HPDE6-E6E7 (cell line): ENCODE measurements around the gene NEB.
"Not testable (repeated sequence)": the region's sequence is repeated elsewhere in the genome, so short reads cannot be mapped to it uniquely, and the experiment has no call there.

Experiments
- DNase-seq: peaks from one replicate; pipeline ENCODE4 v3.0.0; 2011; ENCODE audit warnings: missing footprints; ENCODE audit errors: extremely low spot score

The NEB gene

GRCh38 chr2:151651274-151651673 is 83.0 kb downstream of the NEB start:
- DNase-seq = no peak

DNA sequence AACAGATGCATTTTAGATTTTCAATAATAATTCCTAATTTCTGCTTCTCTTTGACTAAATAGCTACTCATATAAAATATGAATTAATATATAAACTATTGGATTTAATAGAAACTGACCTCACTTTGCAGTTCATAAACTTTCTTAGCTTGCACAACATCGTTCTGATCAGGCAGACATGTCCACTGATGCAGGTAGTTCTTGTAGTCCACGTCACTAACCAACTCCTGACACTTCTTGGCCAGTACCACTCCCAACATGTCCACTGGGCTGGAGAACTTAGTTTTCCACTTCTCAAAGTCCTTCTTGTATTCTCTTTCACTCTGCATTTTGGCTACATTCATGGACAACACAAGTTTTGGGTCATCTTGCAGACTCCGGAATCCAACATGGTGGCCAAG is 83.8 kb downstream of the NEB start:
- no peak for DNase-seq

DNA sequence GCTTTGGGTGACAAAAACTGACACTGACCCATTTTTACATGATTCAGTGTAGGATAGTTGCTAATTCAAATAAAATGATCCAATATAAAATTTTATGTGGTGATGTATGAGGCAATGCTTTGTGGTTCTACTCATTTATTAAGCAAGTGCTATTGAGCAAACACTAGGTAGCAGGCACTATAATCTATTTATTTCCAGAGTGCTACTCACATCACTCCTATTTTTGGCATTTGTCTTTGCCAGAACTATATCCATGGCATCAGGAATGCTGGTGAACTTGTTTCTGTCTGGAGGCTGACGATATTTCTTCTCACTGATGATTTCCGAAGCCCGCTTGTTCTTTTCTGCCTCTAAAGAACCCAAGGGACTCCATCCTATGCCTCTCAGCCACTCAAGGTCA is 84.3 kb downstream of the NEB start:
- DNase-seq = no peak

DNA sequence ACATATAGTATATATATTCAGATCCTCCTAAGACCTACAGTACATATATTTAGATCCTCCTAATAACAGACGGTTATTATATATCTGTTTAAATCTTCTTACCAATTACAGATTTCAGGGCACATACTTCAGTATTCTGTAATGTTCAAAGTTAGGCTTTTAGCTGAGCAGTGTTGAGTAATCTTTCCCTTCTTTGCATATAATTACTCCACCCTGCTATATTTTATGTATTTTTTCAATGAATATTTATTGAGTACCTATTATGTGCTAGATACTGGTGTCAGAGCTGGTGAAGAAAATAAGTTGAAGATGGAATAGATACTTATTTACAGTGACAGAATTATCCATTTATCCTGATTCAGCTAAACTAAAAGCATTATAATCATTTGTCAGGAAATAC is 84.9 kb downstream of the NEB start:
- no peak for DNase-seq

GRCh38 chr2:151646512-151646911 is 87.8 kb downstream of the NEB start:
- not testable (repeated sequence) for DNase-seq

- no peak for DNase-seq
Observed at GRCh38 chr2:151644580-151644979, 89.7 kb downstream of the NEB start.

DNA sequence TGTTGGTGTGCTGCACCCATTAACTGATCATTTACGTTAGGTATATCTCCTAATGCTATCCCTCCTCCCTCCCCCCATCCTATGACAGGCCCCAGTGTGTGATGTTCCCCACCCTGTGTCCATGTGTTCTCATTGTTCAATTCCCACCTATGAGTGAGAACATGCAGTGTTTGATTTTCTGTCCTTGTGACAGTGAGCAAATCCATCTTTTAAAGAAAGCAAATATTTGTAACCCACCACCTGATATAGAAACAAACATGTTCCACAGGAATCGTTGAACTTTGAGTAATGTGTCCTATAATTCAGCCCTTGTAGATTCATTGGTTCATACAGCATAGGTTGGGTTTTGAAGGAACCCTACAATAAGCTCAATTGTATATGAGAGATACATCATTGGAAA is 92.4 kb downstream of the NEB start:
- DNase-seq = not testable (repeated sequence)

DNA sequence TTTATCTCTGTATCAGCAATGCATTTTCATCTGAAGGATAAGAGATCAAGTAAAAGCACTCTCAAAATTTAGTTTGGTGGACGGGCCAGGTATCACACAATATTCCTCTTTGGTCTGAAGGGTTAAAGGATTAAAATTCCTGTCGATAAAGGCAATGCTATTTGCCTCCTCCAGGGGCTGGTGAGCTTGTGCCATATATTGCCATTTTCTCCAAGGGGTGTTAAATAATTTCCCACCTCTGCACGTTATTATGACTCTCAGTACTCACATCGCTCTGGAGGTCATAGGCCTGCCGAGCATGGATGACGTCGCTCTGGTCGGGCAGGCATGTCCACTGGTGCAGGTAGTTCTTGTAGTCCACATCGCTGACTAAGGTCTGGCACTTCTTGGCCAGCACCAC is 94.2 kb downstream of the NEB start:
- no peak for DNase-seq

- no peak for DNase-seq
Observed at GRCh38 chr2:151638990-151639389, 95.3 kb downstream of the NEB start.

DNA sequence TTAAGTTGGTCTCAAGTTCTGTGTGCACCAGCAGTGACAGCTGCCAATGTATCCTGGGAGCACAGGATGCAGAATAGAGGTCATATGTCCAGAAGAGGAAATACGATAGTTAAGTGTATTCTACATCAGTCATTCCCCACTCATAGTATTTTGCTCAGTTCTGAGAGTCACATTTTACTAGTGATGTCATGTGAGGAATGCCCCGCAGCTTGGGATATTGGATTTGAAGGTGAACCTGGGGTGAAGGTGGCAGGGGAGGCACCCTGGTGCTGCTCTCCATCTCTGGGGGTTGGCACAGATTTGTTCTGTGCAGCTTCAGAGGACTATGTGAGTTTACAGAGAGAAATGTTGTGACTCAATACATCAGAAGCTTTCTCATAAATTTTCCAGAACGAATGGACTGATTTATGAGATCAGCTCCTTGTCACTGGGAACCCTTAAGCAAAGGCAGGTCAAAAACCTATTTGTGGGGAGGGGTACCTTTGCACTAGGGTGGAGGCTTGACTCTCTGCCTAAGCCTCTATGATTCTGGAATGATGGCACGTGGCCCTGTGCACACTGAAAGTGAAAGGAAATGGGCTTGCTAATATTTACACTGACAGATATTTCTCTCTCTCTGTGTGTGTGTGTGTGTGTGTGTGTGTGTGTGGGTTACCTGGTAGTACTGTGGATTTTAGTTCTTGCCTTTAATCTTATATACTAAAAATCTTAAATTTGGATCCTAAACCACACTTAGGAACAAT is 95.9 kb downstream of the NEB start:
- peak; percentile 14 for DNase-seq

DNA sequence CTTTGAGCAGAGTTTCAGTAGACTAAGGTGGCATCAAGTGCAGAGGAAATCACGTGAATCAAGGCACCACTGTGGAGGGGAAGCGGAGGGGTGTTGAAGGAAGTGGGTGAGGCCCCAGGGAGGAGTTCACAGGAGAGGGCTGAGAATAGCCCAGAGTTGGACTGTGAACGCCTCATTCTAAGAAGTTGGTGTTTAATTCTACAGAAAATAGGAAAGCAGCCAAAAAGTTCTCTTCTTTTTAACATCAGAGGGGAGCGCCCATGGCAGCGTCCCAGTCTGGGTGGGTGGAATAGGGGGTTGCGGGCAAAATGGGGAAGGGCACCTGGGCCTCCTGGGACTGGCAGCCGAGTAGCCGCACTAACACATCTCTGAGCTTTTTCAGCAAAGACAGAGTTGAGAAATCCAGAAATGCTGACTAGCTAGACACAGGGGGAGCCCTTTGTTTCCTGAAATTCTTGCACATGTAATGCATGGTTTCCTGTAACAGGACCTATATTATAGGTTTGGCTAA is 97.0 kb downstream of the NEB start:
- no peak for DNase-seq

DNA sequence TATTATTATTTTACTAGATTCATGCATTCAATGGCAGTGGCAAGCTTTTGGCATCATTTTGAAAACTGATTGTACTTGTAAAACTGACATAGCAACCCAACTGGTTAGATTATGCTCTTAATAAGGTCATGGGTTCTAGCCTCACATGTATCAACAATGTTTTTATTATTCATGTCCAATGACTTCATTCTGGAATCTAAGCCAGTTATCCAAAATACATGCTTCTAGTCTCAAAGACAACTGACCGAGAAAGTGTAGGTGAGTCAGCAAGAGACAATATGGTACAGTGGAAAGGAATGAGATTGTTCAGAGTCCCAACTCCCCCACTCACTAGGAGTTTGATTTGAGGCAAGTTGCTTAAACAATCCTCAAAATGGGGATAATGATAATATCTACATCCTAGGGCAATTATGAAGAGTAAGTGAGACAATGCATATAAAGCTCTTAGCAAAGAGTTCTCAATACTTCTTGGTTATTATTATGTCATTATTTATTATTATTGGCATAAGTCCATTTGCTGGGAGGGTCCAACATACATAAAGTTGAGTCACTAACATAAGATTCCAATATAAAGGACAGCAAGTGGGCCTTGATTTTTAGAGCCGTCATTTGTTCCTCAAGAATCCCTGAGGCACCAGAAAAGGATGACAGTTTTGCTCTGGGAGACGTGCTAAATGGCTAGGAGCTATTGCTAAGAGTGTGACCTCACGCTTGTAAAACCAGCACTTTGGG is 99.4 kb downstream of the NEB start:
- no peak for DNase-seq

GRCh38 chr2:151632993-151633565 is 101.2 kb downstream of the NEB start:
- DNase-seq = no peak

GRCh38 chr2:151630372-151630771 is 103.9 kb downstream of the NEB start:
- no peak for DNase-seq

- no peak for DNase-seq
Observed at GRCh38 chr2:151627353-151627752, 106.9 kb downstream of the NEB start.

DNA sequence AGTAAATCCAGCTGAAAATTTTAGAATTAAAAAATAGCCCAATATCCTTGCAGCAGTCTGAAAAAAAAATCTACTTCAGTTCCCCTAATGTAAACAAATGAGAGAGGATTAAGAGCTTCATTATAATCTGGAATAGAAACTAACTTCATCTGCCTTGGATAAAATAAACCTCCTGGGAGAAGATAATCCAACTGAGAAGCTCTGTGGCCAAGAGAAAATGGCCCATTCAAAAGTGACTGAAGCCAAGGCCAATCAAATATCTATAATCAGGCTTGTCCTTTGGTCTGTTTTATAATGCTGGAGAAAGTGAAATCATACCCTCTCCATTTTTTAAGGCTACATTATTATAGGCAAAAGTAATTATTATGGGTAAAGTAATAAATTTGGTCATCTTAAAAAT is 110.0 kb downstream of the NEB start:
- no peak for DNase-seq

DNA sequence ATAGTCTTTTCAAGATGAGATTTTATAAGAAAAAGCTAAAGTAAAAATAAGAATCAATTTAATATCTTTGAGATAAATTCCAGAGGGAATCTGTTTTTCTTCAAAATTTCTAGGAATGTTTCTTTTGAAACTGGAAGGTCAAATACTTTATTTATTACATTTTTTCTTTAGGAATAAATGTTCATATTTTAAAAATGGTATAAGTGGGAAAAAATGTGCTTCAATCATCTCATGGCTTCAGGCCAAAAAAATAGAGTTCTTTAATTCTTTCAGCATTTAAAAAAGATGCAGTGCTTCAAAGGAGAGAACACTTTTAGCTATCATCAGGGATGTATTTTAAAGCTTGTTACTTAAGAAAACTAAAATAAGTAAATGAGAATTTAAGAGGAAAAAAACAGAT is 110.6 kb downstream of the NEB start:
- DNase-seq = no peak

DNA sequence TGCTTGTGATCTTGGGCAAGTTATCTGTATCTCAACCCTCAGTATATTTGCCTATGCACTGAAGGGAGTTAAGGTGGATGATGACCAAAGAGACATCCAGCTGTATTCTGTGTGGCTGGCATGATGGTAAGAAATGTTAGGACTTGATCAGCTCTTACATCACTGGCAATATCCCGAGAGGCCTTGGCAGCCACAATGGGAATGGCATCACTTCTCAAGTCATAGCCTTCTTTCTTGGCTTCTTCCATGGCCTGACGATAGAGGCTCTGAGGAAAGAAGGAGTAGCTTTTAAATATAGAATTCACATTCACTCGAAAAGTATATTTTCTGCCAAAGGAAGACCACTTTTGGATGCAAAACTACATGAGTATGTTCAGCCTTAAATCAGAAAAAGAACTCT is 113.5 kb downstream of the NEB start:
- no peak for DNase-seq

GRCh38 chr2:151619337-151619989 is 114.8 kb downstream of the NEB start:
- DNase-seq = no peak

DNA sequence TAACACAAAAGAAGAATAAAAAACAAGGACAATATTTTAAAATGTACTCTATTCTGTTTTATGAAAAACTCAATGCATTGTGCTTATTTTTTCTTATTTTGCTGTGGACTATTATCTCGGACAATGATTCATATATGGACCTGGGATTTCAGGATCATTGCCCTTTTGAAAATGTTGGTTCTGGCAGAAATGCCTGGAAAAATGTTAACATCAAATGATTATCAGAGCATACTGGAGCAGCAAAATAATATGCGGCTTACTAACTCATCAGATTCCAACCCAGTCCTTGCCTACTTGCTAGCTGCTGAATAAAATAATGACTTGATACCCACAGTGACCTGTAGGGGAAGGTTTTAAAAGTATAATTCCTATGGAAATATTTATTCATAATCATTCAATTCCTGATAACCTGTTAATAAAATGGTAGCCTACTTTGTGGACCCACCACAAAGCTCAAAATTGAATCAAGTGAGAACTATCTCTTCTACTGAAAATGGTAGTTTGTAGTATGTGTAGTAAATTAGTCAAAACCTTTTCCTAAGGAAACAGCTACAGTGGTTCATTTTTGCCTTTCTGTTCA is 117.4 kb downstream of the NEB start:
- no peak for DNase-seq

DNA sequence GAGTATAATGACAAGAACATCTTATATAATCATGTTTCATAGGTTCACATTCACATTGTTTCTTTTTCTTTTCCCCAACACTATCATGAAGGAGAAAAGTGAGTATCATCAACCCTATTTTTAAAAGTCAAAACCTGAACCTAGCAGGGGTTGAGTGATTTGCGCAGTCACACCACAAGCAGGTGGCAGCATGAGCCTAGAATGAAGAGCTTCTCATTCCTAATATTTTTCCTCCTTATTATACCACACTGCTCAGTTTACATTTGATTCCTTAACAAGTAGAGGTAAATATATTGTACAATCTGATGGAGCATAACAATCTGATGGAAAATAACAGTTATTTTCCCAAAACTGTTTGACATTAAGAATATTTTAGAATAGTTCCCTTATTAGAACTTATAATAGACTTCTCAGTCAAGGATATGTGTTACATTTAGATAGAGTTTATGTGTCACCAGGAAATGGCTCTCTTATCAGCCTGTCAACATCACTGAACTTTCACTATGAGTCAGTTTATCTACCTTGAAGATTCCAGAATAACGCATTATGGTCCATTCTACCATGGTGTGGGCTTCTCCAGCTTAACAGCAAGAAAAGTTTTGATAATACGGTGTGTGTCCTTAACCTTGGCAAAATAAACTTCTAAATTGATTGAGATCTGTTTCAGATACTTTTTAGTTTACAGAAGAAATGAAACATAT is 119.5 kb downstream of the NEB start:
- DNase-seq = no peak
